ENCODE measurements around the gene SPATA3. TPM values are rescaled to one million over a fixed set of nuclear protein-coding genes. Genes with fewer than 3 reads are reported as not detected.

Gene SPATA3
- total RNA-seq, 4 donors from 2014 or later: not detected

- H3K36me3 ChIP-seq: no peaks in the 10 kb centered on the region
- in situ Hi-C loops (cut with MboI; ENCODE audit: low sequenced_read_pairs in 4 of 4): no loop called here
These were observed 15.6 kb downstream of the SPATA3 start for GRCh38 chr2:231011526-231011925.

GRCh38 chr2:231012463-231012862, 16.5 kb downstream of the SPATA3 start:
- Histone ChIP-seq H3K9me3 (no peaks in the 10 kb centered on the region), H3K36me3 (no peaks in the 10 kb centered on the region), H3K4me3 (no peak overlapping the region), H3K27ac (no peak overlapping the region), H3K27me3 (no peaks in the 10 kb centered on the region), H3K4me1 (no peaks in the 10 kb centered on the region)
- DNase-seq (no peak), ATAC-seq (no peak)
- in situ Hi-C loops (cut with MboI; ENCODE audit: low sequenced_read_pairs in 4 of 4): no loop called here
- intact Hi-C loops (cut with DNase I; ENCODE audit: low total_unique reads): no loop called here
- TF ChIP-seq POLR2A (IDR thresholded peaks at IDR 0.05): no peak
- no peak for TF ChIP-seq CTCF (IDR thresholded peaks at IDR 0.05 in 4 of 5, conservative IDR thresholded peaks at IDR 0.05 in 1 of 5)

More at GRCh38 chr2:231011526-231011925, 15.6 kb downstream of the SPATA3 start:
- H3K4me3 ChIP-seq: no peak overlapping the region
- no peaks in the 10 kb centered on the region for H3K4me1 ChIP-seq
- intact Hi-C loops (cut with DNase I; ENCODE audit: low total_unique reads): no loop called here
- no peak overlapping the region for H3K27ac ChIP-seq
- ATAC-seq (no peak), DNase-seq (no peak)
- no peaks in the 10 kb centered on the region for H3K9me3 ChIP-seq
- no peaks in the 10 kb centered on the region for H3K27me3 ChIP-seq
- TF ChIP-seq CTCF (IDR thresholded peaks at IDR 0.05 in 4 of 5, conservative IDR thresholded peaks at IDR 0.05 in 1 of 5) (no peak), POLR2A (IDR thresholded peaks at IDR 0.05) (no peak)

- DNase-seq: no peak
- no peaks in the 10 kb centered on the region for H3K36me3 ChIP-seq
- H3K4me3 ChIP-seq: no peak overlapping the region
- ATAC-seq: no peak
- no peaks in the 10 kb centered on the region for H3K9me3 ChIP-seq
- no peaks in the 10 kb centered on the region for H3K27me3 ChIP-seq
- in situ Hi-C loops (cut with MboI; ENCODE audit: low sequenced_read_pairs in 4 of 4) (no loop called here), intact Hi-C loops (cut with DNase I; ENCODE audit: low total_unique reads) (no loop called here)
- H3K4me1 ChIP-seq: no peaks in the 10 kb centered on the region
- no peak overlapping the region for H3K27ac ChIP-seq
- TF ChIP-seq CTCF (IDR thresholded peaks at IDR 0.05 in 4 of 5, conservative IDR thresholded peaks at IDR 0.05 in 1 of 5) (no peak), POLR2A (IDR thresholded peaks at IDR 0.05) (no peak)
These were observed 17.9 kb downstream of the SPATA3 start for GRCh38 chr2:231013820-231014219.

DNA sequence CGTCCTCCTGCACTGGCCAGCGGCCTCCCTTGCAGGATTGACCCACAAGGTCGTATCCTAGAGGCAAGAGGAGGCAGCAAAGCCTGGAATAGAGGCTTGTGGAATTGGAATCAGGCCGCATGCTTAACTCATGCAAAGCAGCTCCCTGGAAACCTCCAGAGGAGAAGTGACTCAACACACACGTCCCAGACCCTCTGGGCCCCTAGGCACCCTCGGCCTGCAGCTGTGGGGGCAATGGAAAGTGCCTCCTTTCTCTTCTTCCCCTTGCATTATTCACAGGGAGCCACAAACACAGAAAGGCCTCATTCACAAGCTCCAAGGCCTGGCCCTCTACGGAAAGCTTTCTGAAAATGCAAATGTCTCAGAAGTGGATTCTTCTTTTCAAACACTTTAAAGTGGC, 19.6 kb downstream of the SPATA3 start:
- DNase-seq (no peak), ATAC-seq (no peak)
- Histone ChIP-seq H3K9me3 (no peaks in the 10 kb centered on the region), H3K4me3 (no peak overlapping the region), H3K36me3 (no peaks in the 10 kb centered on the region), H3K4me1 (no peaks in the 10 kb centered on the region), H3K27me3 (no peaks in the 10 kb centered on the region), H3K27ac (no peak overlapping the region)
- TF ChIP-seq CTCF (IDR thresholded peaks at IDR 0.05 in 4 of 5, conservative IDR thresholded peaks at IDR 0.05 in 1 of 5): no peak
- no peak for TF ChIP-seq POLR2A (IDR thresholded peaks at IDR 0.05)
- in situ Hi-C loops (cut with MboI; ENCODE audit: low sequenced_read_pairs in 4 of 4): no loop called here
- intact Hi-C loops (cut with DNase I; ENCODE audit: low total_unique reads): no loop called here

DNA sequence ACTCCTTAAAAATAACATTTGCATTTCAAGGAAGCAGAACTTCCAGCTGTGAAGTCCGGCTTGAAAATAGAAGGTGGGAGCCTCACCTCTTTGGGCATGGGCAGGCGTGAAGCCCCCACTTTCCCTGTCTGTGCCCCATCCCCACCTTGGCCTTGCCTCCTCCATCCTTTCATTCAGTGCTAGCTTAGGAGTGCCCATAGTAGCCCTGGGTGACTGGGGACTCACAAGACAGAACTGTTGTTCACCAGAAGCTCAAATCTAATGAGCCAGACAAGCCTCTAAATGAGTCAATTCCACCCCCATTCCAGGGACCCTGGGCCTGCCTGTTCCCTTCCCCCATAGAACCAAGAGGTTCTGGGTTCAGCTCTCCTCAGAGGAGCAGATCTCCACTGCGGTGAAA, 20.0 kb downstream of the SPATA3 start:
- no peak overlapping the region for H3K4me3 ChIP-seq
- no peaks in the 10 kb centered on the region for H3K4me1 ChIP-seq
- H3K9me3 ChIP-seq: no peaks in the 10 kb centered on the region
- no peaks in the 10 kb centered on the region for H3K36me3 ChIP-seq
- no peak for ATAC-seq
- TF ChIP-seq POLR2A (IDR thresholded peaks at IDR 0.05) (no peak), CTCF (IDR thresholded peaks at IDR 0.05 in 4 of 5, conservative IDR thresholded peaks at IDR 0.05 in 1 of 5) (no peak)
- DNase-seq: no peak
- intact Hi-C loops (cut with DNase I; ENCODE audit: low total_unique reads): no loop called here
- H3K27me3 ChIP-seq: no peaks in the 10 kb centered on the region
- in situ Hi-C loops (cut with MboI; ENCODE audit: low sequenced_read_pairs in 4 of 4): no loop called here
- no peak overlapping the region for H3K27ac ChIP-seq

Data from gastrocnemius medialis (tissue), 4 donors.